SK-N-SH (cell line): Measurements from ENCODE around the gene PNPLA5. TPM values are rescaled to one million over a fixed set of nuclear protein-coding genes. Genes with fewer than 3 reads are reported as not detected.

ENCODE experiments used
- CTCF ChIA-PET: fragments of 300-600, 350-600 bp; formaldehyde crosslinking; extraction: SDS; loops from one replicate; lab custom pipeline; 2021; lab: Yijun Ruan, JAX
- POLR2A ChIA-PET: fragments of 350-600 bp; sonication (Branson Sonifier 250); formaldehyde crosslinking; extraction: SDS; loops from one replicate; lab custom pipeline; 2020; ENCODE audit warnings: antibody characterized with exemption, inconsistent platforms; lab: Yijun Ruan, JAX
- DNase-seq: peaks from one replicate; pipeline ENCODE4 v3.0.0; 2012
- H2AFZ ChIP-seq: fragments of 200-600 bp; sonication (generic); 2 replicates; pipeline ENCODE4 v1.8.1; 2016; ENCODE audit warnings: antibody characterized with exemption, mild to moderate bottlenecking, low read depth
- H3F3A ChIP-seq: fragments of 200-600 bp; sonication (generic); replicated peaks from 2 replicates; pipeline ENCODE3; 2016; ENCODE audit warnings: antibody characterized with exemption, mild to moderate bottlenecking; ENCODE audit not compliant: insufficient read depth
- H3K27ac ChIP-seq, 2 experiments: fragments of 200-500 bp in 1 of 2; fragments of 200-600 bp in 1 of 2; sonication (Bioruptor generic) in 1 of 2; sonication (generic), shearing (Covaris generic) in 1 of 2; 2 replicates each; pipeline versions ENCODE4 v1.5.1 to v1.6.1; 2014 to 2016; ENCODE audit warnings: low read depth in 2 of 2, inconsistent platforms in 1 of 2, low read length in 1 of 2, mild to moderate bottlenecking in 1 of 2, mixed read lengths in 1 of 2
- H3K27me3 ChIP-seq: fragments of 200-600 bp; sonication (generic), shearing (Covaris generic); 2 replicates; pipeline ENCODE4 v1.6.1; 2016; ENCODE audit warnings: mixed run types; ENCODE audit not compliant: insufficient read depth
- H3K36me3 ChIP-seq, 2 experiments: fragments of 200-500 bp in 1 of 2; fragments of 200-600 bp in 1 of 2; sonication (Bioruptor generic) in 1 of 2; sonication (generic) in 1 of 2; replicated peaks in 1 of 2; 2 replicates each; pipeline versions ENCODE3 to v1.5.1; 2014 to 2016; ENCODE audit warnings: low read length in 1 of 2, mild to moderate bottlenecking in 1 of 2; ENCODE audit not compliant: insufficient read depth in 2 of 2, control insufficient read depth in 1 of 2
- H3K4me1 ChIP-seq, 2 experiments: fragments of 200-500 bp in 1 of 2; fragments of 200-600 bp in 1 of 2; sonication (Bioruptor generic) in 1 of 2; sonication (generic), shearing (Covaris generic) in 1 of 2; 2 replicates each; pipeline versions ENCODE4 v1.5.1 to v1.6.1; 2014 to 2016; ENCODE audit warnings: low read depth in 1 of 2, low read length in 1 of 2, mixed run types in 1 of 2; ENCODE audit not compliant: insufficient read depth in 2 of 2, control insufficient read depth in 1 of 2
- H3K4me2 ChIP-seq: fragments of 200-600 bp; sonication (generic), shearing (Covaris generic); 2 replicates; pipeline ENCODE4 v1.6.1; 2017; ENCODE audit warnings: mixed run types
- H3K4me3 ChIP-seq, 2 experiments: fragments of 200-500 bp in 1 of 2; fragments of 200-600 bp in 1 of 2; sonication (Bioruptor generic) in 1 of 2; sonication (generic), shearing (Covaris generic) in 1 of 2; 2 replicates each; pipeline versions ENCODE4 v1.5.1 to v1.8.1; 2014 to 2016; ENCODE audit warnings: low read depth in 2 of 2, inconsistent platforms in 1 of 2, low read length in 1 of 2, mild to moderate bottlenecking in 1 of 2, mixed read lengths in 1 of 2, moderate library complexity in 1 of 2
- H3K79me2 ChIP-seq: fragments of 200-600 bp; sonication (generic); 2 replicates; pipeline ENCODE4 v1.8.1; 2017; ENCODE audit warnings: mild to moderate bottlenecking; ENCODE audit not compliant: insufficient read depth
- H3K9ac ChIP-seq: fragments of 200-600 bp; sonication (generic); 2 replicates; pipeline ENCODE4 v1.6.1; 2017; ENCODE audit warnings: mixed run types
- H3K9me2 ChIP-seq: fragments of 200-600 bp; sonication (generic); 2 replicates; pipeline ENCODE4 v1.6.1; 2017; ENCODE audit warnings: mixed run types
- H3K9me3 ChIP-seq: fragments of 200-600 bp; sonication (generic); 2 replicates; pipeline ENCODE4 v1.6.1; 2017; ENCODE audit warnings: mixed run types, mild to moderate bottlenecking, moderate library complexity
- H4K20me1 ChIP-seq: fragments of 200-600 bp; sonication (generic); 2 replicates; pipeline ENCODE4 v1.6.1; 2017; ENCODE audit warnings: mild to moderate bottlenecking, mixed run types; ENCODE audit not compliant: insufficient read depth
- EZH2phosphoT487 ChIP-seq: fragments of 200-600 bp; sonication (generic); IDR thresholded peaks from 2 replicates; pipeline ENCODE4 v1.6.1; 2017; ENCODE audit warnings: low read depth, mixed run types, mild to moderate bottlenecking, antibody characterized with exemption, moderate library complexity, borderline replicate concordance
- IRF3 ChIP-seq: fragments of 150-350 bp; IDR thresholded peaks from 2 replicates; pipeline ENCODE4 v1.6.1; 2016; ENCODE audit warnings: mild to moderate bottlenecking, low read depth, low read length
- JUND ChIP-seq: IDR thresholded peaks from 2 replicates; pipeline ENCODE4 v1.4.0; 2012
- NFIC ChIP-seq: IDR thresholded peaks from 2 replicates; pipeline ENCODE4 v1.4.0; 2012; ENCODE audit warnings: borderline replicate concordance
- RCOR1 ChIP-seq: fragments of 150-350 bp; IDR thresholded peaks from 2 replicates; pipeline ENCODE4 v1.6.1; 2017; ENCODE audit warnings: antibody characterized with exemption, low read length
- REST ChIP-seq: IDR thresholded peaks from 2 replicates; pipeline ENCODE4 v1.6.1; 2012; ENCODE audit warnings: mild to moderate bottlenecking, low read depth, low read length, moderate library complexity
- SMC3 ChIP-seq: IDR thresholded peaks from 2 replicates; pipeline ENCODE4 v1.6.1; 2012; ENCODE audit warnings: low read depth, low read length, improper control_type of control experiment
- TCF12 ChIP-seq: IDR thresholded peaks from 2 replicates; pipeline ENCODE4 v1.4.0; 2012
- USF2 ChIP-seq: fragments of 150-350 bp; IDR thresholded peaks from 2 replicates; pipeline ENCODE4 v1.6.1; 2017; ENCODE audit warnings: antibody characterized with exemption, low read length, low read depth, borderline replicate concordance
- YY1 ChIP-seq: IDR thresholded peaks from 2 replicates; pipeline ENCODE4 v1.4.0; 2012; ENCODE audit warnings: low read depth, mild to moderate bottlenecking
- ZBTB33 ChIP-seq: IDR thresholded peaks from 2 replicates; pipeline ENCODE4 v1.4.0; 2012; ENCODE audit warnings: low read depth, borderline replicate concordance
- WGBS: methylation state at CpG from one replicate; pipeline ENCODE4 v1.1.6; 2017; ENCODE audit warnings: low lambda C conversion rate; 5-methylcytosine and 5-hydroxymethylcytosine counted together
- polyA plus RNA-seq, 3 experiments: library from polyadenylated mRNA; depleted of rRNA; stranded (reverse); fragments of >200 nt; gene quantifications; 2 replicates each; pipeline ENCODE4 v1.2.3, GENCODE V29; 2012

The PNPLA5 gene
- polyA plus RNA-seq, 1 of the 3 experiments (the other 2 are of a cell fraction), result not detected

GRCh38 chr22:43881091-43882061 is 10.4 kb downstream of the PNPLA5 start:
- ChIA-PET POLR2A (no interaction called here), CTCF (interaction anchor here (2.2 kb wide), 1 partner anchor 64 kb away, joined by 21 read pairs; no protein-coding TSS in a partner anchor)
- DNase-seq, result no peak

More at GRCh38 chr22:43881091-43882061, 10.4 kb downstream of the PNPLA5 start:
- TF ChIP-seq REST (no peak), NFIC (no peak), TCF12 (no peak), RCOR1 (no peak), SMC3 (no peak), YY1 (no peak), EZH2phosphoT487 (no peak), USF2 (no peak), IRF3 (no peak), ZBTB33 (no peak), JUND (no peak)
- TF ChIP-seq, all 33 proteins: peak for 0
- H3K4me2 ChIP-seq, result no peak overlapping the region
- no peaks in the 10 kb centered on the region for H3K27me3 ChIP-seq
- H3K27ac ChIP-seq, result no peak overlapping the region
- H3K4me3 ChIP-seq, result no peak overlapping the region
- H3K9me2 ChIP-seq, result no peaks in the 10 kb centered on the region
- WGBS, result 63% methylated on average over 5 of the region's 19 CpGs
- H3K36me3 ChIP-seq, result no peaks in the 10 kb centered on the region
- no peaks in the 10 kb centered on the region for H3K79me2 ChIP-seq
- no peaks in the 10 kb centered on the region for H3K9me3 ChIP-seq
- no peak overlapping the region for H3K9ac ChIP-seq
- no peaks in the 10 kb centered on the region for H3F3A ChIP-seq
- no peaks in the 10 kb centered on the region for H4K20me1 ChIP-seq
- H3K4me1 ChIP-seq, result no peaks in the 10 kb centered on the region
- no peak overlapping the region for H2AFZ ChIP-seq
